ENCODE results near the gene NFYC. TPM values are rescaled to one million over a fixed set of nuclear protein-coding genes. Genes with fewer than 3 reads are reported as not detected.

Gene NFYC
- total RNA-seq, 2 experiments from 2014 or later, result 71.5 to 74.4 TPM

- Mint-ChIP-seq H3K36me3 (ENCODE audit: low read depth) (peaks cover 44% of the 10 kb centered on the region), H3K4me1 (ENCODE audit: low read depth) (peaks cover 58% of the 10 kb centered on the region)
- CTCF ChIA-PET, result interaction anchor here (1.1 to 5.4 kb wide), 6 partner anchors 10 to 140 kb away, joined by 3 to 41 read pairs (median 6); partner anchors contain the start of gene NFYC
Observed at GRCh38 chr1:40709802-40710278, 18.3 kb downstream of the NFYC start.

DNA sequence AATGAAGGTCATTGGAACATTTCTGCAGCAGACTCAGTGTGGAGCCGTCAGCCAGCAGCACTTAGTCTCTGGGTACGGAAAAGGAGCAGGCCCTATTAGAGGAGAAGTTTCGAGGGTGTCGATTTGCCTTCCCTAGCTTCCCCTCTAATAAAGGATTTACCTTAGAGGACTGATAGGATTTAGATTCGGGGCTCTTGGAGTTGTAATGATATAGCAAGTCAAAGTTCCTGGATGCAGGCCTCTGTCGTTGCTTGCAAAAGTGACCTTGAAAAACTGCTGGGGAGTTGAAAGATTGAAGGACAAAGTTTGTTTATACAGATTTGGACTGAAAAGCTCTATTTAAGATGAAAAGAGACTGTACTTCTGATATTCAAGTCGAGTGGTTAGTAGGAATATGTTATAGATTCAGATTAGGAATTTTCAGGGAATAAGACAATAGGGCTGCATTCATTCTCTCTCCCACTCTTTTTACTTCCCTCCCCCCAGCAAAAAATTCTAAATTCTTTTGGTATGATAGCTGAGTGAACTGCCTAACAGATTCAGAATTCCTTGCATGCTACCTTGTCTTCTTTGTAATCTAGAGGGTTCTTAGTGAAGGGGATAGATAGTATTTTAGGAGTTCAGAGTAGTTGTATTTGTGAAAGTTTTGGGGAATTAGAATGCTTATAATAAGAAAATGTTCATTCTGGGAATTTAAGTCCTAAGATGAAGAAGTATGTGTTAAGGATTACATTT is 19.2 kb downstream of the NFYC start:
- Mint-ChIP-seq H3K27ac (peak overlapping the region; percentile 41), H3K36me3 (ENCODE audit: low read depth) (peaks cover 47% of the 10 kb centered on the region), H3K27me3 (ENCODE audit: low read depth) (no peaks in the 10 kb centered on the region), H3K4me1 (ENCODE audit: low read depth) (peaks cover 63% of the 10 kb centered on the region), H3K4me3 (peak overlapping the region; percentile 98), H3K9me3 (ENCODE audit: insufficient read depth) (no peaks in the 10 kb centered on the region)
- POLR2A ChIA-PET, result interaction anchor here (0.6 to 5.2 kb wide), 3 partner anchors 11 to 37 kb away, joined by 3 to 66 read pairs (median 9); partner anchors contain the start of gene NFYC
- CTCF ChIA-PET, result interaction anchor here (0.7 to 5.4 kb wide), 7 partner anchors 9 to 139 kb away, joined by 3 to 41 read pairs (median 5); partner anchors contain the start of gene NFYC
- DNase-seq (no peak), ATAC-seq (no peak)

More at GRCh38 chr1:40709802-40710278, 18.3 kb downstream of the NFYC start:
- no peaks in the 10 kb centered on the region for H3K9me3 Mint-ChIP-seq (ENCODE audit: insufficient read depth)
- H3K27ac Mint-ChIP-seq, result peak overlapping the region; percentile 98
- no peaks in the 10 kb centered on the region for H3K27me3 Mint-ChIP-seq (ENCODE audit: low read depth)
- no peak for DNase-seq
- POLR2A ChIA-PET, result interaction anchor here (0.6 to 5.2 kb wide), 6 partner anchors 10 to 44 kb away, joined by 3 to 66 read pairs (median 3); partner anchors contain the start of genes NFYC and RIMS3
- ATAC-seq, result no peak
- H3K4me3 Mint-ChIP-seq, result peak overlapping the region; percentile 98

- ATAC-seq, result no peak
- H3K4me3 Mint-ChIP-seq, result peak overlapping the region; percentile 98
- DNase-seq, result no peak
- H3K4me1 Mint-ChIP-seq (ENCODE audit: low read depth), result peaks cover 72% of the 10 kb centered on the region
- CTCF ChIA-PET, result interaction anchor here (1.1 to 5.4 kb wide), 7 partner anchors 10 to 138 kb away, joined by 3 to 41 read pairs (median 6); partner anchors contain the start of gene NFYC
- peak overlapping the region; percentile 79 for H3K27ac Mint-ChIP-seq
- POLR2A ChIA-PET, result interaction anchor here (5.2 kb wide), 1 partner anchor 20 kb away, joined by 66 read pairs; the partner anchor contains the start of gene NFYC
- H3K9me3 Mint-ChIP-seq (ENCODE audit: insufficient read depth), result no peaks in the 10 kb centered on the region
- H3K27me3 Mint-ChIP-seq (ENCODE audit: low read depth), result no peaks in the 10 kb centered on the region
- H3K36me3 Mint-ChIP-seq (ENCODE audit: low read depth), result peaks cover 50% of the 10 kb centered on the region
Observed at GRCh38 chr1:40711465-40712404, 20.2 kb downstream of the NFYC start.

GRCh38 chr1:40712405-40712944 is 21.0 kb downstream of the NFYC start:
- Mint-ChIP-seq H3K9me3 (ENCODE audit: insufficient read depth) (no peaks in the 10 kb centered on the region), H3K4me3 (peak overlapping the region; percentile 98), H3K36me3 (ENCODE audit: low read depth) (peaks cover 52% of the 10 kb centered on the region), H3K27ac (peak overlapping the region; percentile 81), H3K4me1 (ENCODE audit: low read depth) (peaks cover 74% of the 10 kb centered on the region), H3K27me3 (ENCODE audit: low read depth) (no peaks in the 10 kb centered on the region)
- POLR2A ChIA-PET, result interaction anchor here (5.2 kb wide), 1 partner anchor 21 kb away, joined by 66 read pairs; the partner anchor contains the start of gene NFYC
- DNase-seq (no peak), ATAC-seq (no peak)
- CTCF ChIA-PET, result interaction anchor here (1.1 to 5.4 kb wide), 4 partner anchors 10 to 61 kb away, joined by 6 to 41 read pairs (median 14); partner anchors contain the start of gene NFYC

- CTCF ChIA-PET, result interaction anchor here (2.1 kb wide), 1 partner anchor 16 kb away, joined by 4 read pairs; no protein-coding TSS in a partner anchor
- Mint-ChIP-seq H3K27ac (peak overlapping the region; percentile 81), H3K4me1 (ENCODE audit: low read depth) (peaks cover 70% of the 10 kb centered on the region), H3K36me3 (ENCODE audit: low read depth) (peaks cover 50% of the 10 kb centered on the region), H3K4me3 (peak overlapping the region; percentile 64), H3K9me3 (ENCODE audit: insufficient read depth) (no peaks in the 10 kb centered on the region), H3K27me3 (ENCODE audit: low read depth) (no peaks in the 10 kb centered on the region)
- DNase-seq, result peak; percentile 60
- no peak for ATAC-seq
- POLR2A ChIA-PET, result interaction anchor here (1.3 to 1.9 kb wide), 2 partner anchors 17 to 21 kb away, joined by 4 to 8 read pairs; partner anchors contain the start of gene NFYC
Observed at GRCh38 chr1:40712997-40713396, 21.5 kb downstream of the NFYC start.

DNA sequence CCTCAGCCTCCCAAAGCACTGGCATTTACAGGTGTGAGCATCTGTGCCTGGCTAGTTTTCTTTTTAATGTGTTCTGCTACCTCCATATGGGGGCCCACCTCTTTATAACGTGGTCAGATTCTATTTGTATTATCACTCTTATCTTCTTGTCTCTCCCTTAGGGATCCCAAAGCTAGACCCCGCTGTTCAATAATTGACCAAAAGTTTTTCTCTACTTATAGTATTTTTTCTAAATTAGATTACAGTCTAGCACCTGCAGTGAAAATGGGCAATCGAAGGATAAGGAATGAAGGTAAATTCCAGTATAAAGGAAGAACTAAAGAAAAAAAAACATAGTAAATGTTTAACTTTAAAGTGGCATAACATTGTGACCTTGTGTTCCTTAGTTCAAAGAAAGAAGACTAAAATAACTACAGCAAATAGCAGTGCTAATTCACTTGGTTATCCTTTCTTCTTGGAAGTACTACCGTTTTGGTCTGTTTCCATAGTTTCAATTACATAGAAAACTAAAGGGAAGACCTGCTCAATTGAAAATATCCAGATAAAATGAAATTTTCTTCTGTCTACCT is 24.1 kb downstream of the NFYC start:
- ATAC-seq (no peak), DNase-seq (no peak)
- ChIA-PET POLR2A (interaction anchor here (1.4 kb wide), 1 partner anchor 24 kb away, joined by 6 read pairs; the partner anchor contains the start of gene NFYC), CTCF (no interaction called here)
- Mint-ChIP-seq H3K36me3 (ENCODE audit: low read depth) (peaks cover 48% of the 10 kb centered on the region), H3K4me1 (ENCODE audit: low read depth) (peaks cover 54% of the 10 kb centered on the region), H3K9me3 (ENCODE audit: insufficient read depth) (no peaks in the 10 kb centered on the region), H3K27ac (no peak overlapping the region), H3K27me3 (ENCODE audit: low read depth) (no peaks in the 10 kb centered on the region), H3K4me3 (no peak overlapping the region)

DNA sequence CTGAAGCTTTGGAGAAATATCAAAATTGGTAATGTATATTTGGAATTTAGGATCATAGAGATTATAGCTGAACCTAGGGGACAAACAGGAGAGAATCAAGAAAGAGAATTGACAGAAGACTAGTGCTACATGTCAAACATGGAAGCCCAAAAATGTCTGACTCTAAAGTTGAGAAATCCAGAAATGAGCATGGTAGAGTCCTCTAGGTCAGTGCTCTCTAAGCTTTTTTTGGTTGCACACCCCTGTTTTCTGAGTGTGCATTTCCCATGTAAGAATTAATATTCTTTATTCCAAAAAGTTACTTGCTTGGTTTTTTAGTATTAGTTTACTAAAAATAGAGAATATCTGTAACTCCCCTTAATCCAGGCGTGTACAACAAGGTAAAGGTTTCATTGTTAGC is 25.6 kb downstream of the NFYC start:
- Mint-ChIP-seq H3K4me1 (ENCODE audit: low read depth) (peaks cover 42% of the 10 kb centered on the region), H3K9me3 (ENCODE audit: insufficient read depth) (no peaks in the 10 kb centered on the region), H3K4me3 (no peak overlapping the region), H3K36me3 (ENCODE audit: low read depth) (peaks cover 41% of the 10 kb centered on the region), H3K27me3 (ENCODE audit: low read depth) (no peaks in the 10 kb centered on the region), H3K27ac (no peak overlapping the region)
- POLR2A ChIA-PET, result interaction anchor here (1.4 kb wide), 1 partner anchor 26 kb away, joined by 6 read pairs; the partner anchor contains the start of gene NFYC
- CTCF ChIA-PET, result interaction anchor here (0.9 to 2.9 kb wide), 4 partner anchors 8 to 133 kb away, joined by 3 to 11 read pairs (median 4); no protein-coding TSS in a partner anchor
- DNase-seq (no peak), ATAC-seq (no peak)

DNA sequence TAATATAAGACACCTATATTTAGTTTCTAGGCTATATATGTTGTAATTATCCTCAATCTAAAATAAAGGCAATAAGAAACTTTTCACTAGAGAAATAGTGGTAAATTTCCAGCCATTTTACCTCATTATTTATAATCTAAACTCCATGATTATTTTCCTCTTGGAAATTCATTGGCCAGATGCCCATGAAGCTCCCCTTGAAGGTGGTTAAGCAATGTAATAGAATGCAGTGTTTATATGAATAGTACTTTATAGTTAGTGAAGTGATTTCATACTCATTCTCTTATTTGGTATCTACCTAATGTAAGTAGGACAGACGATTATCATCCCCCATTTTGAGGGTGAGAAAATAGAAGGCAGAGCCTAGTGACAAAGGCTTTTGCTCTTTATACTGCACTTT is 26.5 kb downstream of the NFYC start:
- Mint-ChIP-seq H3K27me3 (ENCODE audit: low read depth) (no peaks in the 10 kb centered on the region), H3K9me3 (ENCODE audit: insufficient read depth) (no peaks in the 10 kb centered on the region), H3K36me3 (ENCODE audit: low read depth) (peaks cover 41% of the 10 kb centered on the region), H3K4me3 (no peak overlapping the region), H3K4me1 (ENCODE audit: low read depth) (peaks cover 36% of the 10 kb centered on the region), H3K27ac (no peak overlapping the region)
- ATAC-seq (no peak), DNase-seq (no peak)
- ChIA-PET POLR2A (interaction anchor here (0.6 to 1.0 kb wide), 2 partner anchors 15 to 27 kb away, joined by 3 to 4 read pairs; no protein-coding TSS in a partner anchor), CTCF (interaction anchor here (0.7 to 2.9 kb wide), 5 partner anchors 11 to 132 kb away, joined by 3 to 13 read pairs (median 3); no protein-coding TSS in a partner anchor)

DNA sequence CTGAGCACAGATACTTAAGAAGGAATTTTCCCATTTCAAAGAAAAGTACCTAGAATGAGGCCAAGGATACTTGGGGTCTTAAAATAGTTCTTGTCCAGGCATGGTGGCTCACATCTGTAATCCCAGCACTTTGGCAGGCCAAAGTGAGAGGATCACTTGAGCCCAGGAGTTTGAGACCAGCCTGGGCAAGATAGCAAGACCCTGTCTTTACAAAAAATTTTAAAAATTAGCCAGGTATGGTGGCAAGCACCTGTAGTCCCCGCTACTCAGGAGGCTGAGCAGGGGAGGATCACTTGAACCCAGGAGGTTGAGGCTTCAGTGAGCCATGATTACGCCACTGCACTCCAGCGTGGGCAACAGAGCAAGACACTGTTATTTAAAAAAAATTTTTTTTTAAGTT is 29.0 kb downstream of the NFYC start:
- H3K27ac Mint-ChIP-seq, result peak overlapping the region; percentile 29
- POLR2A ChIA-PET, result no interaction called here
- ATAC-seq, result no peak
- no peaks in the 10 kb centered on the region for H3K27me3 Mint-ChIP-seq (ENCODE audit: low read depth)
- no peaks in the 10 kb centered on the region for H3K9me3 Mint-ChIP-seq (ENCODE audit: insufficient read depth)
- no peak overlapping the region for H3K4me3 Mint-ChIP-seq
- DNase-seq, result no peak
- peaks cover 27% of the 10 kb centered on the region for H3K4me1 Mint-ChIP-seq (ENCODE audit: low read depth)
- CTCF ChIA-PET, result no interaction called here
- H3K36me3 Mint-ChIP-seq (ENCODE audit: low read depth), result peaks cover 38% of the 10 kb centered on the region

DNA sequence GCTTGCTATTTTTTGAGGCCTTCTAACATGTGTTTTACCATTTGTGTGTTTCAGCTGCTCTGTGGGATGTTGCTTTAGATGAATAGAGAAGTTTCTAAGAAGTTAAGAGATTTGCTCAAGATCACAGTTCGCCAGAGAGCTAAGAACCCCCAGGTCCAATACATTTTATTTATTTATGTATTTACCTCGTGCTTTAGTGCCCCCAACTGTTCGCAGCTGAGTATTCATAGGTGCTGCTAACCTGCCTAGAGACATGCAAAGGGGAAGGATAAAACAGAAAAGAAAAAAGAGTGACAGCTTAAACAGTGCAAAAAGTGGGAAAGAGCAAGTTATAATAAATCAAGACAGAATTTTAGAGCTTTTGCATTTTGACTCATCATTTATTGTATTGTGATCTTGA is 31.1 kb downstream of the NFYC start:
- Mint-ChIP-seq H3K36me3 (ENCODE audit: low read depth) (peaks cover 28% of the 10 kb centered on the region), H3K9me3 (ENCODE audit: insufficient read depth) (no peaks in the 10 kb centered on the region), H3K4me3 (no peak overlapping the region), H3K4me1 (ENCODE audit: low read depth) (peaks cover 14% of the 10 kb centered on the region), H3K27me3 (ENCODE audit: low read depth) (no peaks in the 10 kb centered on the region), H3K27ac (no peak overlapping the region)
- DNase-seq, result no peak
- CTCF ChIA-PET, result interaction anchor here (0.9 to 1.9 kb wide), 7 partner anchors 10 to 226 kb away, joined by 3 to 7 read pairs (median 6); no protein-coding TSS in a partner anchor
- ATAC-seq, result no peak
- POLR2A ChIA-PET, result interaction anchor here (2.3 kb wide), 1 partner anchor 31 kb away, joined by 8 read pairs; the partner anchor contains the start of gene NFYC

All from activated CD8-positive, alpha-beta T cell treated with anti-CD3 and anti-CD28 coated beads, Interleukin-2, amount 10 ng/mL, durations not matched to agents 7 days and 5 days (primary cell).